Measurements from ENCODE around the gene FAM107B.

The FAM107B gene

GRCh38 chr10:14476641-14477407 is 297.9 kb downstream of the FAM107B start:
- no peaks in the 10 kb centered on the region for H3K4me1 ChIP-seq (ENCODE audit: control insufficient read depth, insufficient read depth, low read length)
- DNase-seq (ENCODE audit: low read depth) = peak; percentile 21
- no peak overlapping the region for H3K4me3 ChIP-seq (ENCODE audit: low read length)
- H3K9ac ChIP-seq (ENCODE audit: low read length) = no peak overlapping the region
- peaks cover 46% of the 10 kb centered on the region for H3K27me3 ChIP-seq (replicated peaks; ENCODE audit: control insufficient read depth, insufficient read depth, low read length)
- no peaks in the 10 kb centered on the region for H3K9me3 ChIP-seq (ENCODE audit: control insufficient read depth, low read length)
- no peaks in the 10 kb centered on the region for H3K36me3 ChIP-seq (ENCODE audit: control insufficient read depth, insufficient read depth, low read length, severe bottlenecking)

- Histone ChIP-seq H3K4me3 (ENCODE audit: low read length) (no peak overlapping the region), H3K9ac (ENCODE audit: low read length) (no peak overlapping the region), H3K4me1 (ENCODE audit: control insufficient read depth, insufficient read depth, low read length) (no peaks in the 10 kb centered on the region), H3K9me3 (ENCODE audit: control insufficient read depth, low read length) (no peaks in the 10 kb centered on the region), H3K36me3 (ENCODE audit: control insufficient read depth, insufficient read depth, low read length, severe bottlenecking) (no peaks in the 10 kb centered on the region), H3K27me3 (replicated peaks; ENCODE audit: control insufficient read depth, insufficient read depth, low read length) (peaks cover 45% of the 10 kb centered on the region)
- no peak for DNase-seq (ENCODE audit: low read depth)
Measured at GRCh38 chr10:14476006-14476405, 298.7 kb downstream of the FAM107B start.

GRCh38 chr10:14474656-14475055 is 300.0 kb downstream of the FAM107B start:
- Histone ChIP-seq H3K9me3 (ENCODE audit: control insufficient read depth, low read length) (no peaks in the 10 kb centered on the region), H3K36me3 (ENCODE audit: control insufficient read depth, insufficient read depth, low read length, severe bottlenecking) (no peaks in the 10 kb centered on the region), H3K4me1 (ENCODE audit: control insufficient read depth, insufficient read depth, low read length) (no peaks in the 10 kb centered on the region), H3K9ac (ENCODE audit: low read length) (no peak overlapping the region), H3K4me3 (ENCODE audit: low read length) (no peak overlapping the region), H3K27me3 (replicated peaks; ENCODE audit: control insufficient read depth, insufficient read depth, low read length) (peaks cover 57% of the 10 kb centered on the region)
- DNase-seq (ENCODE audit: low read depth) = peak; percentile 12

GRCh38 chr10:14470920-14471319 is 303.8 kb downstream of the FAM107B start:
- no peak overlapping the region for H3K9ac ChIP-seq (ENCODE audit: low read length)
- no peaks in the 10 kb centered on the region for H3K36me3 ChIP-seq (ENCODE audit: control insufficient read depth, insufficient read depth, low read length, severe bottlenecking)
- no peaks in the 10 kb centered on the region for H3K4me1 ChIP-seq (ENCODE audit: control insufficient read depth, insufficient read depth, low read length)
- H3K9me3 ChIP-seq (ENCODE audit: control insufficient read depth, low read length) = no peaks in the 10 kb centered on the region
- H3K4me3 ChIP-seq (ENCODE audit: low read length) = no peak overlapping the region
- H3K27me3 ChIP-seq (replicated peaks; ENCODE audit: control insufficient read depth, insufficient read depth, low read length) = peaks cover 70% of the 10 kb centered on the region
- DNase-seq (ENCODE audit: low read depth) = no peak

GRCh38 chr10:14468726-14469125 is 306.0 kb downstream of the FAM107B start:
- H3K27me3 ChIP-seq (replicated peaks; ENCODE audit: control insufficient read depth, insufficient read depth, low read length) = peaks cover 58% of the 10 kb centered on the region
- H3K36me3 ChIP-seq (ENCODE audit: control insufficient read depth, insufficient read depth, low read length, severe bottlenecking) = no peaks in the 10 kb centered on the region
- no peak for DNase-seq (ENCODE audit: low read depth)
- no peak overlapping the region for H3K4me3 ChIP-seq (ENCODE audit: low read length)
- H3K4me1 ChIP-seq (ENCODE audit: control insufficient read depth, insufficient read depth, low read length) = no peaks in the 10 kb centered on the region
- no peak overlapping the region for H3K9ac ChIP-seq (ENCODE audit: low read length)
- H3K9me3 ChIP-seq (ENCODE audit: control insufficient read depth, low read length) = peaks cover 7% of the 10 kb centered on the region

All from adipocyte (in vitro differentiated cells).